Vagina (tissue), 2 donors: ENCODE measurements around the gene KIF26A. TPM values are rescaled to one million over a fixed set of nuclear protein-coding genes. Genes with fewer than 3 reads are reported as not detected.

Experiments
- DNase-seq, 2 donors: peaks; one replicate each; pipeline ENCODE4 v3.0.0-alpha.2; 2017; ENCODE audit errors: extremely low spot score in 2 of 2
- H3K27ac ChIP-seq: fragments of 200-600 bp; sonication (generic); one replicate; pipeline ENCODE4 v1.5.1; 2019
- H3K27me3 ChIP-seq: fragments of 200-600 bp; sonication (generic); one replicate; pipeline ENCODE4 v1.5.1; 2019
- H3K36me3 ChIP-seq, 2 donors: fragments of 200-600 bp; sonication (generic); one replicate each; pipeline ENCODE4 v1.5.1; 2017 to 2019
- H3K4me1 ChIP-seq: fragments of 200-600 bp; sonication (generic); one replicate; pipeline ENCODE4 v1.5.1; 2019
- H3K4me3 ChIP-seq, 2 donors: fragments of 200-600 bp; sonication (generic); 1 replicate in 1 of 2; 2 replicates in 1 of 2; pipeline ENCODE4 v1.5.1; 2016 to 2019
- H3K9me3 ChIP-seq: fragments of 200-600 bp; sonication (generic); one replicate; pipeline ENCODE4 v1.5.1; 2019
- CTCF ChIP-seq, 3 experiments: fragments of 450-650 bp in 2 of 3; fragments of 200-600 bp in 1 of 3; sonication (generic) in 1 of 3; IDR thresholded peaks; one replicate each; pipeline ENCODE4 v1.5.1; 2017 to 2019; ENCODE audit warnings: antibody characterized with exemption in 3 of 3, mild to moderate bottlenecking in 2 of 3, moderate library complexity in 2 of 3
- POLR2A ChIP-seq, 2 donors: fragments of 450-650 bp; IDR thresholded peaks; one replicate each; pipeline ENCODE4 v1.6.1; 2017; ENCODE audit warnings: antibody characterized with exemption in 2 of 2, mild to moderate bottlenecking in 2 of 2, moderate library complexity in 2 of 2
- POLR2AphosphoS5 ChIP-seq, 2 donors: sonication (generic); formaldehyde crosslinking; IDR thresholded peaks; one replicate each; pipeline ENCODE4 v1.9.0; 2017; ENCODE audit warnings: antibody characterized with exemption in 2 of 2, mild to moderate bottlenecking in 2 of 2, low read depth in 1 of 2; ENCODE audit not compliant: insufficient read depth in 1 of 2
- intact Hi-C: fragments of 100-400 bp; cut with DNase I; formaldehyde crosslinking; loops from one replicate; pipeline ENCODE4 v1.15.1; 2023
- total RNA-seq: library from RNA; depleted of rRNA; stranded (reverse); fragments of >200 nt; gene quantifications from one replicate; pipeline ENCODE4 v1.2.3, GENCODE V29; 2016

The KIF26A gene
- total RNA-seq, 1 donor from 2014 or later, result 2.7 TPM

- intact Hi-C loops, result no loop called here
- Histone ChIP-seq H3K9me3 (no peaks in the 10 kb centered on the region), H3K27ac (no peak overlapping the region), H3K36me3 (no peaks in the 10 kb centered on the region), H3K4me1 (no peaks in the 10 kb centered on the region), H3K27me3 (no peaks in the 10 kb centered on the region), H3K4me3 (no peak overlapping the region)
- TF ChIP-seq CTCF (IDR thresholded peaks at IDR 0.05) (no peak), POLR2A (IDR thresholded peaks at IDR 0.05) (no peak), POLR2AphosphoS5 (IDR thresholded peaks at IDR 0.05; ENCODE audit: insufficient read depth in 1 of 2, low read depth in 1 of 2) (no peak)
- DNase-seq, result no peak
These were observed 18.9 kb downstream of the KIF26A start for GRCh38 chr14:104157016-104157928.

DNA sequence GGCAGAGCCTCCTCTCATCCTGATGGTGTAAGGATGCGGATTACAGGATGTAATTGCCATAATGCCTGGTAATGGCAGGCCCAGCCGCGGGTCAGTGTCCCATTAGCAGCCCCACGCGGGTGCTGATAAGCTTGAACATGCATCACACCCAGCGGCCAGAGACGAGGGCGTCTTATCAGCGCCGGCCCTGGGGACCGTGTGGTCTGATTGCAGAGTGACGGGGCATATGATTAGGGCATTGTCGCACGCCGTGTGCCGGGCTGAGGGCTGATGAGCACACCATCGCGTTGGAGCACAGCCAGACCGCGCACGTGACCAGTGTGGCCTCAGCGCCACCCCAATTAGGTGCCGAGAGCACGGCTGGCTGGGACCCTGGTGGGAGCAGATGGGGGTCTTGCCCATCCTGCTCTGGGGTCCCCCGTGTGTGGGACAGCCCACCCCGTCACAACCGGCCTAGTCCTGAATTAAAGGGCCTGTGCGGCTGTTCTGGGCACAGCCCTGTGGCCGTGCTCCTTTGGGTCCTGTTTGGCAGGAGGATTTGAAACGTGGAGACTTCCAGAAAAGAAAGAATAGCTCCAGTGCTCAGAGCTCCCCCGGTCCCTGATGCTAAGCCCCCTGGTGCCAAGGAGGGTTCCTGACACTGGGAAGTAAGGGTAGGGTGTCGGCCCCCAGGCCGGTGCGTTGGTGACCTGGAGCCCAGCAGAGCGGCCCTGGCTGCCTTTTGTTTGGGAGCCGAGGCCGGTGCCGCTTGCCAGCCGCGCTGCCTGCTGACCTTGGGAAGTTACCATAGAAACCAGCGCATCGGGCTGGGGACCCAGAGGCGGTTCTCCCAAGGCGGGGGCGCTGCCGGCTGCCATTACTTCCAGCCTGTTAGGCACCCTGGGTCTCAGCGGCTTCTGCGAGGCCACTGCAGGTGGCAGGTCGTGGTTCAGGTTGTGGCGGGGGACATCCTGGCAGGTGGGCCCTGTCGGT, 20.7 kb downstream of the KIF26A start:
- H3K27me3 ChIP-seq, result no peaks in the 10 kb centered on the region
- H3K4me3 ChIP-seq, result no peak overlapping the region
- no peak overlapping the region for H3K27ac ChIP-seq
- TF ChIP-seq CTCF (IDR thresholded peaks at IDR 0.05) (no peak), POLR2A (IDR thresholded peaks at IDR 0.05) (no peak)
- no peaks in the 10 kb centered on the region for H3K4me1 ChIP-seq
- intact Hi-C loops, result no loop called here
- no peaks in the 10 kb centered on the region for H3K36me3 ChIP-seq
- no peak for DNase-seq
- no peaks in the 10 kb centered on the region for H3K9me3 ChIP-seq

- no peak overlapping the region for H3K4me3 ChIP-seq
- no peaks in the 10 kb centered on the region for H3K27me3 ChIP-seq
- intact Hi-C loops, result no loop called here
- no peaks in the 10 kb centered on the region for H3K9me3 ChIP-seq
- no peak for DNase-seq
- TF ChIP-seq CTCF (IDR thresholded peaks at IDR 0.05) (no peak), POLR2A (IDR thresholded peaks at IDR 0.05) (no peak), POLR2AphosphoS5 (IDR thresholded peaks at IDR 0.05; ENCODE audit: insufficient read depth in 1 of 2, low read depth in 1 of 2) (no peak)
- H3K27ac ChIP-seq, result no peak overlapping the region
- no peaks in the 10 kb centered on the region for H3K36me3 ChIP-seq
- no peaks in the 10 kb centered on the region for H3K4me1 ChIP-seq
These were observed 21.6 kb downstream of the KIF26A start for GRCh38 chr14:104159990-104160389.

DNA sequence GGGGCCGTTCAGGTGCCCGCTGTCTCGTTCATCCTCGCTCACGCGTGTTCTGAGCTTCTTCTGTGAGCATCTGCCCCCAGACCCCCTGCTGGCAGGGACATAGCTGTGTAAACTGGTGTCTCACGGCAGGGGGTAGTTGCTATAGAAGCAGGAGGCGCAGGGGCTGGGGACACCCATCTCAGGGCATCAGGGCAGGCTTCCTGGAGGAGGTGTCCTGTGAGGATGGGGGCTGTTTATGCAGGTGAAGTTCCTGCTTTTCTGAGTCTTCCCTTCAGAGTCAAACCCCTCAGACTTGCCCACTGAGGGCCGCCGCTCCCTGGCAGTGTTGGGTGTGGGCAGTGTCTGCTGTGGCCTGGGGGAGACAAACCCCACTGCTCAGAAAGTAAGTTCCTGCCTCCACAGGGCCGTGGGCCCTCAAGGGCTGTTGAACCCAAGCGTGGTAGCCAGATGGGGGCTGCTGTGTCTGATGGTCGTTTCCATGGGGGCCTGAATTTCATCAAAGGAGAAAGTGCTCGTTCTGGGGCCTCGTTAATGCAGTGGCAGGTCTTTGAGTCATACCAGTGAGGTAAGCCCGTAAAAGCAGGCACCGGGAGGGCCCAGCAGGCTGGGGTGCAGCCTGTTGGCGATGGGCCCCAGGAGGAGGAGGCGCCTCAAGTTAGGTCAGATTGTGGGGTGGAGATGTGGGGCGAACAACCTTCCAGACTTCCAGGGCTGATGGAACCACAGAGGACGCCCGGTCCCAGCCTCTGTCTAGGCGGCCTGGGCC, 23.4 kb downstream of the KIF26A start:
- no peaks in the 10 kb centered on the region for H3K36me3 ChIP-seq
- H3K27ac ChIP-seq, result no peak overlapping the region
- no peak for TF ChIP-seq POLR2AphosphoS5 (IDR thresholded peaks at IDR 0.05; ENCODE audit: insufficient read depth in 1 of 2, low read depth in 1 of 2)
- TF ChIP-seq POLR2A (IDR thresholded peaks at IDR 0.05), result no peak
- TF ChIP-seq CTCF (IDR thresholded peaks at IDR 0.05), result no peak
- H3K9me3 ChIP-seq, result no peaks in the 10 kb centered on the region
- DNase-seq, result no peak
- no peak overlapping the region for H3K4me3 ChIP-seq
- no peaks in the 10 kb centered on the region for H3K4me1 ChIP-seq
- H3K27me3 ChIP-seq, result no peaks in the 10 kb centered on the region
- intact Hi-C loops, result no loop called here
